Measurements from ENCODE around the gene GH1.
"Not testable (repeated sequence)": the region's sequence is repeated elsewhere in the genome, so short reads cannot be mapped to it uniquely, and the experiment has no call there.

GH1 gene

DNA sequence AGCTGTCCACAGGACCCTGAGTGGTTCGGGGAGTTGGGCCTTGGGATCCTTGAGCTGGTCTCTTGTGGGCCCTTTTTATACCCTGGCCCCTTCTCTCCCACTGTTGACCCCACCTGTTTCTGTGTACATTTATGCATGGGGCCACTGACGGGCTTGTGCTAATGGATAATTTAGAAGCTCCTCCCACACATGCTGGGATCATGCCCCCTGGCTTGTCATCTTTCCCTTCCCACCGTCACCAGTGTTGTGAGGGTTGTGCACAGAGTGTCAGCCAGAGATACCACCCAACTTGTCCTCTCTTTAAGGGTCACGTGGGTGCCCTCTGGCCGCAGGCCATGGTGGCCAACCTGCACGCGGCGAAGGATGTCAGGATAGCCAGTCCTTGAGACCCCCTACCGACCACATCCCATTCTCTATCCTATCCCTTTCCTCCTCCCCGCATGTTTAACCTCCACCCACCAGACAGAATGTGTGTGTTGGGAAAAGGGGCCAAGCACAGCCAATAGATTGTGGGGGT is at the start of gene GH1:
Gene GH1, minus strand, starts transcription at position 51 of the 517 bp plus-strand sequence. CDS start 63 bp downstream, outside the sequence.
- not testable (repeated sequence) for DNase-seq (ENCODE audit: low read depth)

DNA sequence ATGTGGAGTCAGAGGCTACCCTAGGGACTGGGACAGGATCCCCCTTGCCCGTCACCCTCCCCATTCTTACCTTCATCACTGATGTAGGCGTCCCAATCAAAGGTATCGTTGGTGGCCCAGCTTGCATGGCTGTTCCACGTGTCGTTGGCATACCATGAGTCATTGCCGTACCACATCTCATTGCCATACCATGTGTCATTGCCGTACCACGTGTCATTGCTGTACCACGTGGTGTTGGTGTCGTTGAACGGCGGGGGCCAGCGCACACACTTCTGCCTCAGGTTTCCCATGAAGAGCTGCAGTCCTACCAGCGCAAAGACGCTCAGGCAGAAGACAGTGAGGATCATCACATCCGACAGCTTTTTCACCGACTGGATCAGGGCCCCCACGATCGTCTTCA is 49.3 kb upstream of the GH1 start:
- no peak for DNase-seq (ENCODE audit: low read depth)

DNA sequence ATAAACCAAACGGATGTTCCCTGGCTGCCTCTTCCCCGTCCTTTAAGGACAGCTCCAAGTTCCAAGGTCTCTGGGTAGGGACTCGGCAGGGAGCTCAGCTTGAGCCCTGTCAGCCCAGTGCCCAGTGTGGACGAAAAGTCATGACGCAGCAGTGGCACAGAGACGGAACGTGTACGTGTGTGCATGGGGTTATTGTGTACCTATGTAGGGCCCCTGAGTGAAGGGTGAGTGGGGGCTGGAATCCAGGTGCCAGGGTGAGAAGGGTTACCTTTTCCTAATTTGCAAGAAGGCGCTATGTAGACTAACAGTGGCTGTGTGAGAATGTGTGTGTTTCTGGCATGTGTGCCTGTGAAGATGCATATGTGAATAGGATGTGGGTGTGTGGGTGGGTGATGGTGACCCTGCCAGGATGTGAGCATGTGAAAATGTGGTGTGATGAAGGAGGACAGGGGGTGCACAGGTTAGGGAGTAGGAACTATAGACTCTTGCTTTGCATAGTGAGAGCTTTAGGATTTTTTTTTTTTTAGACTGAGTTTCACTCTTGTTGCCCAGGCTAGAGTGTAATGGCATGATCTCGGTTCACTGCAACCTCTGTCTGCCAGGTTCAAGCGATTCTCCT is 48.1 kb upstream of the GH1 start:
- DNase-seq (ENCODE audit: low read depth) = no peak

DNA sequence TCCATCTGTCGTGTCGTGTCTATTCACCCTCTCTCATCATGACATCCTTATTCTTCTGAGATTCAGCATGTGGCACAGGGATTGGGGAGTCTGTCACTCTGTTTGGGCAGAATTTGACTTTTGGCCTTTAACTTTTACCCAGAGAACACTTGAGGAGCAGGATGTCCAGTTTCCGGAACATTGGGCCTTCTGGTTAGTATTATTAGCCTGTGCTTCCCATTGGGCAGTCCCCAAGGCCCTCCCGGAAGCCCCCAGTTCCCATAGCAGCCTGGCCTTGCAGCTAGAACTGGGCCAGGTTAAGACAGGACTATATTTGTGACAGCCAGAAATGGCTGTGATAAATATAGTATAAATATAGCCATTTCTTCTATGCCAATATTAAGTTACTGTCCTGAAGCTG is 44.5 kb upstream of the GH1 start:
- no peak for DNase-seq (ENCODE audit: low read depth)

DNA sequence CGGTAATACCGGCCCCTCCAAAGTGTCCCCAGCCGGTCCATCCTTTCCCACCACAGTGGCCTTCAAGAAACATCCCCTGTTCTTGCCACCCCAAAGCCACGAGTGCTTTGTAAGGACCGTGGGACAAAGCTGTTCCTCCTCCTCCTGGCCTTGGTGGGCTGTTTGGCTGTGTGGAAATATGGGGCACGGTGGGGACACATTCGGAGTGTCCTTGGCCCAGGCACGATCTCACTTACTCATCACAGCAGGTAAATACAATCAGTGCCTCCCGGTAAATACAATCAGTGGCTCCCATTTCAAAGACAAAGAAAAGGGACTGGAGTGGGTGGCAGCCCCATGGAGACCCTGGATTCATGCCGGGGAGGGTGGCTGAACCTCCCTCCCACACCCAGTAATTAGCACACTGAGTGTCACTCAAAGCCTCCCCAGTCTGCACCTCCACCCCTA is 43.7 kb upstream of the GH1 start:
- no peak for DNase-seq (ENCODE audit: low read depth)

DNA sequence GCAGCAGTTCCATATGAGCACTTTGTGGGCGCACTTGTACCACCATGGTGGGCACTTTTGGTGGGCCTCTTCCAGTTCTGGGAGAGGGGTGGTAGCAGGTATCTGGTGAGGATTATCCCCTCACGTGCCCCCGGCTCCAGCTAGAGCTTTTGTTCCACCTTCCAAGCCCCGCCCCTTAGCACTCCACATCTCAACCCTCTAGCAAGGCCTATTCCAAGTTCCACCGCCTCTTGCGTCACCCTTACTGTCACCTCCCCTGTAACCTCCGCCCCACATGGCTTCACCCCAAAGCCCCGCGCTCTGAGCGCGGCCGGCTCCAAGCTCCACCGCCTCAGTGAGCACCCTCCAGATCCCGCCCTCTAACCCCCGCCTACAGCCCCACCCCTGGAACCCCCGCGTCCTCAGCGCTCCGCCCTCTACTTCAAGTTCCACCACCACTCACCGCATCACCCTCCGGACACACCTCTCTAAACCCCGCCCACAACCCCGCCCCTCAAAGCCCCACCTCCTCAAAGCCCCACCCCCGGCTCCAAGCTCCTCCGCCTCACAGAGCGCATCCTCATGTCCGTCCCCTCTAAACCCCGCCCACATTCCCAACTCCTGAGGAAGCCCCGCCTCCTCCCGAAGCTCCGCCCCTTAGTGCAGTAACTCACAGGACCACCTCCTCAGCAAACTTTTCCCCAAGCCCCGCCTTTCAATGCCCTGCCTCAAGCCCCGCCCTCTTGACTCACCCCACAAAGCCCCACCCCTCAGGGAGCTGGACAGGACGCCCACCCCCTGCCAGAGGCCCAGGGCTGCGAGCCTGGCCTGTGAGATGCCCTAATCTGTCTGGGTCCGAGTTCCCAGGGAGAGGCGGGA is 42.9 kb upstream of the GH1 start:
- DNase-seq (ENCODE audit: low read depth) = no peak

DNA sequence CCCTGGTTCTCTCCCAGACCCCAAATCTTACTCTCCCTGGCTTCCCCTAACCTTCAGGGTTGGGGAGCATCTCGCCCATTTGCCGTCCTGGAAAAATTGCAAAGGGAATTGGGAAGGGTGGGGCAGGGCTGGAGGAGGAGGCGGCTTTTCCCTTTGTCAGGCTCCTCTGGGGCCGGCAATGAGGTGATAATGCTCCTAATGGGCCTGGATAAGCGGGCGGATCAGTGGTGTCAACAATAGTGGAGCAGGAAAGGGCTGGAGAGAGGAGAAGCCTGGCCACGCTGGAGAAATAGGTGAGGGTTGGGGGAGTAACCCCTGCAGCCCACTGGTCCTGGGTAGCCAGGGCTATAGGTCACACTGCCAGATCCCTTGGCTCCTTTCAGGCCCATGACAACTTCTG is 41.8 kb upstream of the GH1 start:
- no peak for DNase-seq (ENCODE audit: low read depth)

DNA sequence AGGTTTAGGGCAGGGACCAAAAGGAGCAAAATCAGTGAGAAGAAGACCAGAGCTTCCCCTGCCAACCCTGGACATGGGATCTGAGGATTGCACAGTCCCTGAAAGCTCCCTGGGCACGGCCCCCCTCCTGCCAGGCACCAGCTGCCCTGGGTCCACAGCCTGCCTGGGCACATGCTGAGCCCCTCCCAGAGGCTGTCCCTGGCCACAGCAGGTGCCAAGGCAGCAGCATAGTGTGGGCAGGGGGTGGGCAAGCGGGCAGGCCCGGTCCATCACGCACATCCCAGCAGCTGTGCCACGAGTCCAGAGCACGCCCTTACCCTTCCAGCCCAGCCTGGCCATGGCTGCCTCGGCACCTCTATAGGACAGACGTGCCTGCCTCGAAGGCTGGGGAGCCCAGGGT is 41.4 kb upstream of the GH1 start:
- DNase-seq (ENCODE audit: low read depth) = no peak

DNA sequence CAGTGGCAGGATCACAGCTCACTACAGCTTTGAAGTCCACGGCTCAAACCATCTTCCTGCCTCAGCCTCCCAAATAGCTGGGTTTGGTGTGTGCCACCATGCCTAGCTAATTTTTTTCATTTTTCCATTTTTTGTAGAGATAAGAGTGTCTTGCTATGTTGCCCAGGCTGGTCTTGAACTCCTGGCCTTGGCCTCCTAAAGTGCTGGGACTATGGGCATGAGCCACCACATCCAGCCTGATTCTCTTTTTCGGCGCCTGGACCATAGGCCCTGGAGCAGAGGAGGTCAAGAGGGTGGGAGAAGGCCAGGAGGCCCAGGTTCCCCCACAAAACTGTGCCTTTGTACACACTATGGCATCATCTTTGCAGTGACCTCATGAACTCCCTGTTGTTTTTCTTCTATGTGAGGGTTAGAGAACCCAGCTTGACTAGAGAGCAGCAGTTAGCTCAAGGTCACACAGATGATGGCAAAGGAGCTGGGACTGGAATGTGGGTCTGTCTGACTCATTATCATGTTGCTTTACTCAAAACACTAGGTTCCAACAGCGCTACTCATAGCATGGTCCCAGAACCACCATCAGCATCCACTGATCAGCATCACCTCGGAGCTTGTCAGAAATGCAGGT is 37.8 kb upstream of the GH1 start:
- no peak for DNase-seq (ENCODE audit: low read depth)

DNA sequence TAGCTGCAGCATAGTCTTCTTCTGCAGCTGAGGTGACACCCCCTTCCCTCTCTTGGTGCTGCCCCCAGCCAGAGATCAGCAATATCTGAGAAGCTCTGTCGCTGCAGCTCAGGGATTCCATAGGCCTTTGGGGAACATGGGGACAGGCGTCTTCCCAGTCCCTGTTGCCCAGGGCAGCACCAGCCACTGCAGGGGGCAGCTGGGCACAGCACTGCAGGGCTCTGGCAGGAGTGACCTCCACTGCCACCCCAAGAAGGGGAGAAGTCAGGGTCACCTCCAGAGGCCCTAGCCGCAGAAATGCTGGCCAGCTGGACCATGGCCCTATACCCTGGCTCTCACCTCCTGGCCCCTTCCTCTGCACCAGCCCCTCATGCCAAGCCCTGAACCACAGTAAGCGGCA is 37.2 kb upstream of the GH1 start:
- DNase-seq (ENCODE audit: low read depth) = no peak

DNA sequence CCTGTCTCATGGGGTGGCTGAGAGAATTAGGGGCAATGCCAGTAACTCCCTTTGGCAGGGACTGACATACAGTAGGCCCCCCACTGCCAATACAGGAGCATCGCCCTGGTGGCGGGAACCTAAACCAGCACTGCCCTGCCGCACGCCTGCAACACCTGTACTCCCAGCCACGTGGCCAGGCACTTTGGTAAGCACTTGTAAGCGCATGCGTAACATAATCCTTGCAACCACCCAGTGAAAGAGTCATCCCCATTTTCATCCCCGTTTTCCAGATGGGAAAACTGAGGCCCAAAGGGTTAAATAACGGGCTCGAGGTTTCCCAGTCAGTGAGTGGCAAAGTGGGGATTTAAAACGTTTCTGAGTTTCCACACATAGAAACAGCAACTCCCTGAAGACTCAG is 36.6 kb upstream of the GH1 start:
- DNase-seq (ENCODE audit: low read depth) = no peak

DNA sequence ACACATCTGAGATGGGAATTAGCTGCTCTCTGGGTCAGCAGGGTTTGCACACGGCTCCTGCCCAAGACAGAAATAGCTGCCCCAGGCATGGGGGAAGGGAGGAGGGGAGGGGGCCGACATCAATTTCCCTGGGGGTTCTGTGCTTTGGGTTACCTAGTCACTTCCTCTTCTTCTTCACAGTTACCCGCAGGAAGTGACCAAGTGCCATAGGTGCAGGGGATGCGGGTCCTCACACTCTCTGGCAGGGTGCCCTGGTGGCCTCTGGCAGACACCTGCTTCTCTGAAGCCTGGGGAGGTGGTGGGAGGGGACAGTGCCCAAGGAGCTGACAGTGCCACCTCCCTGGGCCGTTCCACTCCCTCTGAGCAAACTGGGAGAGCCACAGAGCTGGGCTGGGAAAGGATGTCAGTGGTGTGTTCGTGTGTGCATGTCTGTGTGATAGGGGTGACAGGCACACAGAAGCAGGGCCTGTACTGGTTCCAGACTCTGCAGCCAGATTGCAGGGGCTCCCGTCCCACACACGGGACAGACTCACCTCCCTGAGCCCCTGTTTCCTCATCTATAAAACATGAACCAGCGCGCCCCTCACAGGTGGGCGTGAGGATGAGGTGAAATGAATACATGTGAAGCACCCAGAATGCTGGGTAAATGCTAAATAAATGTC is 35.9 kb upstream of the GH1 start:
- no peak for DNase-seq (ENCODE audit: low read depth)

DNA sequence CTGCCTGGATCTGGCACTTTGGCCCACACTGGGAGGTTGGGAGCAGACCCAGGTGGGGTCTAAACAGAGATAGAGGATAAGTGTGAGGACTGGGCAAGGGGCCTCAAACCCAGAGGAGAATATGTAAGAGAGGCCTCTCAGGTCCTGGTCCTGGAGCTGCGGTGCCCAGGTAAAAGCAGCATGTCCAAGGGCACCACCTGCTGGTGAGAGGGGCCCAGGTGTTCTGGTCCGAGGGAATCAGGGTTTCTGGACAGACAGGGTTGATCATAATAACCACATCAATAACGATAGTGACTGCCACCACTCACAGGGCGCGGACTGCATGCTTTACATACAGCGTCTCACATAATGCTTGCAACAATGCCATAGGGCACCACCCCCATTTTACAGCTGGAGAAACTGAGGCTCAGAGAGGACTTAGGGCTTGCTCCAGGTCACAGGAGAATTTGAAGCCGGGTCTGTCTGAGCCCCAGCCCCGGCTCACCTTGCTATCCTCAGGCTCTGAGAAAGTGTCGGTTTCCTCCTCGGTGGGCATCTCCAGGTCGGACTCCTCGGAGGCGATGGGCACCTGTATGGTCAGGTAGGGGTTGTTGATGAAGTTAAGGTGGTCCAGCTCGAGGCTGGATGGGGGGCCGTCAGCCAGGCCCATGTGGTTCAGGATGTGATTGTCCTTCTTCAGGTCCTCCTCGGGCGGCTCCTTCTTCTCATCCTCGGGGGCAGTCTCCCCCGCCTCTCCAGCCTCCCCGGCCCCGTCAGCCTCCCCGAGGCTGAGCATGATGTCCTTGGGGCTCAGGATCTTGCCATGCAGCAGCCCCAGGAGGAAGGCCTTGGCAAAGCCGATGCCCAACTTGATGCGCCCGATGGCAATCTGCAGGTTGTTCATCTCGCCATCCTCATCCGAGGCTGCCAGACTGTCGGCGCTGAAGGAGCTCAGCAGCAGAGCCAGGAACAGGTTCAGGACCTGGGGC is 32.6 kb upstream of the GH1 start:
- no peak for DNase-seq (ENCODE audit: low read depth)

DNA sequence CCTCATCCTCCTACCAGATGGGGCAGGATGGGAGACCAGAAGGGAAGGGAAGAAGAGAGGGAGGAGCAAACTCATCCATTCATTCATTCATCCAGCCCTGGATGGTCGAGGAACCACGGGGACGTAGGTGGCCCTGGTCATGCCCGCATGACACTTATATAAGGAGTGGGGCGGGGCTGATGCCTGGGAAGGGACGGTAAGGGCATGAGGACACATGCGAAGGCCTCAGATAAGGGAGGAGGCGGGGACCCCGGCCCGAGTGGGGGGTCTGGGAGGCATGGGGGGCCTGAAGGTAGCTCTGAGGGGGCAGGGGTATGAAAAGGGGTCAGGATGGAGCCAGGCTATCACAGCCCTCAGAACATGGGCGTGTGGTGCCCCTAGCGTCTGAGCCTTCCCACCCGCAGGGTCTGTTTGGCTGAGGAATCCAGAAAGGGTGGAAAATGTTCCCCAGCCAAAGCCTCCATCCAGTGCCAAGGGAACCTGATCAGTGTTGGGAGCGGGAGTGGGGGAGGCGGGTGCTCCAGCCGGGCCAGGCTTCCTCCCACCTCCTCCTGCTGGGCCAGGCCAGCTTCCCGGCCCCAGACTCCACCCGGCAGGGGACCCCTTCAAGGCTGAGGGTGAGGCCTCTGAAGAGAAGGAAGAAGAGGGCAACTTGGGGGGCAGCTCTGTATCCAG is 31.1 kb upstream of the GH1 start:
- no peak for DNase-seq (ENCODE audit: low read depth)

DNA sequence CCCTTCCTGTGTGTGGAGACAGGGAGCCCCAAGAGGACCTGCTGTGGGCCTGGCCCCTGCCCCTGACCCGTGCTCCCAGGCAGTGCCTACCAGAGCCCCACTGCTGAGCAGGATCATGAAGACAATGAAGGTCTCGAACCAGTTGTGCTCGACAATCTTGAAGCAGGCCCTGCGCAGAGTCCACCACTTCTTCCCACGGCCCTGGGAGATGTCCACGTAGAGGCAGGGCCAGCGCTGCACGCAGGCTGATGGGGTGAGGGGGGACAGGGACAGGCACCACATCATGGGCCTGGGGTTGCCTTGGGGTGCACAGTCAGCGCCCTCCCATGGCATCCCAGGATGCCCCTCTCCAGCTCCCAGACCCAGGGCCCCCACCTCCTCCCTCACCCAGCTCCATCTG is 29.9 kb upstream of the GH1 start:
- DNase-seq (ENCODE audit: low read depth) = no peak

DNA sequence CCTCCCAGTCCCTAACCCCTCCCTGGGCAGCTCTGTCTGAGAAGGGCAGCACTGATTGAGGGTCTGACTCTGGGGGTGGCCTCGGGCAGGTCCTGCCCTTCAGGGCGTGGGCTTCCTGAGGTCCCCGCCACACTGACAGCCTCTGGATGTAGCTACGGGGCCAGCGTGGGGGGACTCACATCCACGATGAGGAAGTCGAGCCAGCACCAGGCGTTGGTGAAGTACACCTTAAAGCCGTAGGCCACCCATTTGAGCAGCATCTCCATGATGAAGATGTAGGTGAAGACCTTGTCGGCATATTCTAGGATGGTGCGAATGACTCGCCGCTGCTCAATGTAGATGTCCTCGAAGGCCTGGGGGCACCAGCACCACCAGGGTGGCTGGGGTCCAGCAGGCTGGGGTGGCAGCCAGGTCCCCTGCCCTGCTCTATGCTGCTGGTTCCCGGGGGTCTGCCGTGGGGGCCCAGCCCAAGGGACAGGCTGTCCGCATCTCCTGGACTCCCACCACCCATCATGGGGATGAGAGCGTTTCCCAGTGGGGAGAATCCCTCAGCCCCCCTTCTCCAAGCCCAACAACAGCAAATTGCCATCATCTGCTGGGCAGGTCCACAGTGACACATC is 29.2 kb upstream of the GH1 start:
- DNase-seq (ENCODE audit: low read depth) = no peak

DNA sequence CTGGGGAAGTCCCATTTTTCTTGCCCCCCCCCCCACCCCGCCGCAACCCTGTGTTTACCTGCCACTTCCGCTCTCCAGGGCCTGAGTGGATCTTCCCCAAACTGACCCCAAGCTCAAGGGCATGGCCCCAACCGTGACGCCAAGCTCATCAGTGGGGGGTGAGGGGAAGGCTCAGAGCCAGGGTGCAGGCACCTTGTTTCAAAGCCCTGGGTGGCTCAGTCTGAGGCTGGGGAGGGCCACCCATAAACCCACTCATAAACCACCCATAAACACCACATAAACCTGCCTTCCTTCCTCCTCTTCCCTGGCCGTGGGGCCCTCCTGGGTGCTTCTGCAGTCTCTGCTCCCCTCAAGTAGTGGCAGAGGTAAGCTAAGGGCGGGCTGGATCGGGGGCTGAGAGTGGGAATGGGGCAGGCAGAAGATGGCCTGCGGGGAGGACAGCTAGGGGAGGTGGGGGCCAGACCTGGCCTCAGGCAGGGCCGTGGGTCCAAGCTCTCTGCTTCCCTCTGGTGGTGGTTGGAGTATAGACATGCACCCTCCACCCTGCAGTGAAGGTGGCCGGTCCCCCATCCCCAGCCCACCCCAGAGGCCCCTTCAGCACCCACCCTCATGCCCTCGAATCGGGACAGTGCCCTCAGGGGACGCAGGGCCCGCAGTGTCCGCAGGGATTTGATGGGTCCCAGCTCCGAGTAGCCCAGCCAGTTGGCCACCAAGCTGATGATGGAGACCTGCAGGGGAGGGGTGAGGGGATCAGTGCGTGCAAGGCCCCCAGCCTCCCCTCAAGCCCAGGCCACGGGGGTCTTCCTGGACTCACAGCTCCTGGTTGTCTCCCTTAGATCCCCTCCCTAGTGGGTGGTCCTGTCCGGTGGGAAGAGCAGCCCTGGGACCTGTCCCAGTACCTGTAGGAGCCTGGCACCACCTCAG is 28.1 kb upstream of the GH1 start:
- DNase-seq (ENCODE audit: low read depth) = no peak

DNA sequence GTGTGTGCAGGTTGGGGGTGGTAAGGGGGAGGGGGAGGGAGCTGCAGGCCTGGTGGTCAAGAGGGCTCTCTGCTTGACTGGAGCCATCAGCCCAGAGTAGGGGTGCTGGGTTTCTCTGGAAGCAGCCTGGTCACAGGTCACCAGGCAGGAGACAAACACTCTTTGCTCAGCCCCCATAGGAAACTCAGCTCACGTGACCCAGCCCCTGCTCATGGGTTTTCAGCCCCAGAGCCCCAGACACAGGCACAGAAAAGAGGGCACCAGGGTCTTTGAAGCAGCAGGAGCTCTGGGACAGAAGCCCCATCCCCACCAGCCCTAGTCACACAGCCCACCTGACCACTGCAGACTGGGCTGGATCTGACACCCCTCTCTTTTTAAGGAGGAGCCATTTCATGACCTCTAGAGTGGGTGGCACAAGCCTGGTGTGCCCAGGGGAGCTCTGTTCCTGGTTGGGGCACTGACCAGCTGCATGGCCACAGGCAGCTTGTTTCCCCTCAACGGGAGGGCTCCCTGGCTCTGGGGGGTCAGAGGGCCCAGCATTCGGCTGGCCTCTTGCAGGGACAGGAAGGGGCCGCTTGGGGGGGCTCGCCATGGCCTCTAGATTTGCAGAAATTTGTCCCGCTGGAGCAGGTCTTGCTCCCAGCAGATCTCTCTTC is 27.3 kb upstream of the GH1 start:
- no peak for DNase-seq (ENCODE audit: low read depth)
